Measurements from ENCODE around the gene GPC3. TPM values are rescaled to one million over a fixed set of nuclear protein-coding genes. Genes with fewer than 3 reads are reported as not detected.
"Not testable (repeated sequence)": the region's sequence is repeated elsewhere in the genome, so short reads cannot be mapped to it uniquely, and the experiment has no call there.

The GPC3 gene
- total RNA-seq, 1 experiment from 2014 or later: not detected

DNA sequence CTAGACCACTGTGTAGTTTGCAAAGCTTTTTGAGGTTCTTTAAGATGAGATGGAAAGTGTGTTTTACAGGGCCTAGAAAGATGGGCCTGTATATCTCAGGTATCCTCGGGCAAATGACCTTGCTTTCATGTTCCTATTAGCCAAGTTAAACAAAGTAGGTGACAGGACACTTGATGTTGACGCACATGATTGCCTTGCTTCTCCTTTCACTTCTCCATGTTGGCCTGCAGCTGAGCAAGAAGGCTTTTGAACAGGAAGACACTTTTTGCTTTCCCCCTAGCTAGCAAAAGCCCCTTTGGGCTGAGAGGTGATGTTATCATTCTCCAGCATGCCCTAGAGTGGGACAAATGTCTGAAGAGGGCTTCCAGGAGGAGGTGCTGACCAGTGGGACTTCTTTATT is 202.1 kb downstream of the GPC3 start:
- no peak for DNase-seq (ENCODE audit: low read depth)

DNA sequence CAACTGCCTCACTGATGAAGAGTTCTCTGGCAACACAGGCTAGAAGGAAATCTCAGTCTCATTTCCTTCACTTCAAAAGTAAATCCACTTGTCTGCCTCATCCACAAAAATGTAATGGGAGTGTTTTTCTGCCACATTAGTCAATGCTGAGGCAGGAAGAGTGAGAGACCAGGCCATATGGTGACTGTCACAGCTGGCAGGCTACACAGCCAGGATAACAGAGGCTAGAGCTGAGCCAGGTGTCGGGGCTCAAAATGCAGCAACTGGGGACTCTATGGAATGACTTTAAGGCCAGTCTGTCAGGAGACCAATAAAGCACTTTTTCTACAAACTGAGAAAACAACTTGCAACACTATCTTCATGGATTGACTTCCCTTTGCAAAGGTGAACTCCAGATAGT is 204.2 kb downstream of the GPC3 start:
- DNase-seq (ENCODE audit: low read depth): no peak

DNA sequence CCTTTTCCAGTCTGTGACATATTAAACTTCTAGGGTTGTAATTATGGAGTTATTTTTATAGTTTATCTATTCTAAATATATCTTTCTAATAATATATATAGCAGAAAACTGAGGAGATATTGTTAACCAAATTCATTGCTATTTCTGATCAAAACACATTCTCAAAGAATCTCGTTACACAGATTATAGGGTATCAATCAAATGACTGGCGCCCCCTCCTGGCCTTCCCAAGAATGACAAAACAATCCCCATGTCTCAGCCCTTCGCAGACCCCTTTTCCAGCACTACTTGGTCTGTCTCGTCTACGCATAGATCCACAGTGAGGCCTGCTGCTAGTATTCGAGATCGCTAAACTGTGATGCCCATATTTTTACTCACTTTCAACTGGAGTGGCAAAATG is 209.3 kb downstream of the GPC3 start:
- no peak for DNase-seq (ENCODE audit: low read depth)

DNA sequence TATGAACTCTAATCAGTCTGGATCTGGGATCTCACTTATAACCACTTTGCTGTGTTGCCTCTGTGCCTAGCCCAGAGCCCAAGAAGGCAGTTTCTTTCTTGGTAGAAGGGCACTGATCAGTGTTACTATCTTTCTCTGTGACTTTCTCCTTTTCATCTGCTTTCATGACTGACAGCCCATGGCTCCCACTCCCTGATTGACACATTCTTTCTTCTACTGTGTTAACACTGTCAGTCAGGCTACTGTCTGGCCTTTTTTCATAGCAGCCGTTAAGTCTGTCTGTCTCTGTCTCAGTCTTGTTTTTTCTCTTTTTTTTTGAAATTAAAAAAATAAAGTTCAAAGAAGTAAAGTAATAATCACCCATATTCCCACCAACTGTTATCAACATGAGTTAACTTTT is 210.6 kb downstream of the GPC3 start:
- DNase-seq (ENCODE audit: low read depth): no peak

DNA sequence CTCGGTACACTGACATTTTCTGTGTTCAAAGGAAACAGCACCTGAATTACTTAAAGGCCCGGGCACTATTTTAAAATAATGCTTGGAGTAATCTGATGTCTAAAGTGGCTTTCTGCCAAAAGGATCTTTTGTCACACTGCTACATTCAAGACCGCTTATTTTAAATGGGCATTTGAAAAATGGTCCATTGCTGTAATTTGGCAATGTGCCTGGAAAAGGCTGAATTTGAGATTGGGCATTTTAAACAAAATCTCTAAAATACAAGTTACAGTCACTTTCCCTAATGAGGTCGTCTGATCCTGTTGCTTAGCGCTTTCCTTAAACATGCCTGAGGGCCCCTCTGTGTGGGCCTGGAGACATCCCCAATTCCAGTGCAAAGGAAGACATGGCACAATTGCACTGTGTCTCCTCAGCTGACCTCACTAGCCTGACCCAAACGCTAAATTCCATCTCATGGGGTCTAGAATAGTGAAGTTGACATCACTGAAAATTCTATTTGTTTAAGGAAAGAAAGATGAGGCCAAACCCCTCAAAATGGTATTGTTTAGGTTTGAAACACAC is 214.2 kb downstream of the GPC3 start:
- DNase-seq (ENCODE audit: low read depth): no peak

DNA sequence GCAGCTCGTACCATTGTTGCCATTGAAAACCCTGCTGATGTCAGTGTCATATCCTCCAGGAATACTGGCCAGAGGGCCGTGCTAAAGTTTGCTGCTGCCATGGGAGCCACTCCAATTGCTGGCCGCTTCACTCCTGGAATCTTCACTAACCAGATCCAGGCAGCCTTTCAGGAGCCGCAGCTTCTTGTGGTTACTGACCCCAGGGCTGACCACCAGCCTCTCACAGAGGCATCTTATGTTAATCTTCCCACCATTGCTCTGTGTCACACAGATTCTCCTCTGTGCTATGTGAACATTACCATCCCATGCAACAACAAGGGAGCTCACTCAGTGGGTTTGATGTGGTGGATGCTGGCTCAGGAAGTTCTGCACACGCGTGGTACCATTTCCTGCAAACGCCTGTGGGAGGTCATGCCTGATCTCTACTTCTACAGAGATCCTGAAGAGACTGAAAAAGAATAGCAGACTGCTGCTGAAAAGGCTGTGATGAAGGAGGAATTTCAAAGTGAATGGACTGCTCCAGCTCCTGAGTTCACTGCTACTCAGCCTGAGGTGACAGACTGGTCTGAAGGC is 222.3 kb downstream of the GPC3 start:
- not testable (repeated sequence) for DNase-seq (ENCODE audit: low read depth)

DNA sequence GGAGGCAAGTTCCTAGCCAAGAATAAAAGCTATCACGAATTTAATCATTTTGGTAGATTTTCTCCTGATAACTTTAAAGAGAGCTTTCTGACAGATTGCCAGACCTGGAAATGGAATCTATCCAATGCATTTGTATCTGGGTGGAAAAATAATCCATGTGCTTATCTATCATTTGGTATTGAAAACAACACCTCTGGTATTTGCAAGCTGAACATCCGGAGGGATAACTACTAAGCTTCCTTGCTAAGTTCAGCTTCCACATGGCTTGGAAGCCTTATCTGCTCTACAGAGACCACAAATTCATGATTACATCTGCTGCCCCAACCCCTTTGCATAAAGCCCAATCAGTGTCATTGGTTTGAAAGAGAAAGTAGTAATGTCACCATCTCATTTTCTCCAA is 230.7 kb downstream of the GPC3 start:
- no peak for DNase-seq (ENCODE audit: low read depth)

DNA sequence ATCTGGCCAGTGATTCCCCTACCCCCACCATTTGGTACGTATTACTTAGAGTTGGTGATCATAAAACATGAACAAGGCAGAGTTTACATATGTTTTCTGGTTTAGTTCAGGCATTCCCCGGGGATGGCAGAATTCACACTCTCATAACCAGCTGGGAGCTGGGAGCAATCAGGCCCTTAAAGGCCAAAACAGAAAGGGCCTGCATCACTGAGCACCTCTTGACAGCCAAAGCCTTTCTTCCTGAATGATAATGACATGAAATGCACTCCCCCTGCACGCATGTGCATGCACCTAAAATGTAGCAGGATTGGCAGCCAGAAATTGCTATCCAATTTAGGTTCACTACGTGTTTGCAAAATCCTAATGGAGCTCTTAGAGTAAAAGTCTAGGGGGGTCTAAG is 235.4 kb downstream of the GPC3 start:
- no peak for DNase-seq (ENCODE audit: low read depth)

DNA sequence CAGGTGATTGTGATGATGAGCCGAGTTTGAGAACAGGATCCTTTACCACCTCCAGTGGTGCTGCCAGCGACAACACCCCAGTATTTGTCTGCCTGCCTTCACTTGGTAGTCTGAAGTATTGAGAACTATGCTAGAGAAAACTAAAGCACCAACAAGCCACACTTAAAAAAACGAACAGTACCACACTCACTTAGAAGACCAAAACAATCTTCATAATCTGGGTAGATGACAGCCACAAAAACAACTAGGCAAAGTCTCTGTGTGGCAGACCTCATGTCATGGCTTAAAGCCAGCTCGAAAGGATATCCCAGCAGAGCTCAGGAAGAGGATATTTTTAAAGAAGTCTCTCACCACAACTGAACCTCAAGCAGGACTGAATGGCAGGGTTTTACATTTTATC is 236.0 kb downstream of the GPC3 start:
- no peak for DNase-seq (ENCODE audit: low read depth)

DNA sequence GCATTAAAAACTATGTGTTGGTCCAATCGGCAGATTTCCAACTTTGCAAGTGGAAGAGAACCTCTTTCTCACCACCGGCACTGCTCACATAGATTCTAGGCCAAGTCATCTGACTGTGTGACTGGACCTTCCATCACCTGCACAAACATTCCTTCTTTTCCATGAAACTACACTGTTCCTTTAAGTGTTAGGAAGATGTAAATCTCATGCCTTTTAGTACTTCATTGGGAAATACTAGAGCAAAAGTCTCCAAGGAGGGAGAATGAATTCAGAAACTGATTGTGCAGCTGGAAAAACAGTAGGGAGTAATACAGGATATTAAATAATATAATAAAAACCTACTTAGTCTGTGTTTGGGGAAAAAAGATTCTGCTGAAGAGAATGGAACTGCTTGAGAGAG is 238.2 kb downstream of the GPC3 start:
- DNase-seq (ENCODE audit: low read depth): no peak

DNA sequence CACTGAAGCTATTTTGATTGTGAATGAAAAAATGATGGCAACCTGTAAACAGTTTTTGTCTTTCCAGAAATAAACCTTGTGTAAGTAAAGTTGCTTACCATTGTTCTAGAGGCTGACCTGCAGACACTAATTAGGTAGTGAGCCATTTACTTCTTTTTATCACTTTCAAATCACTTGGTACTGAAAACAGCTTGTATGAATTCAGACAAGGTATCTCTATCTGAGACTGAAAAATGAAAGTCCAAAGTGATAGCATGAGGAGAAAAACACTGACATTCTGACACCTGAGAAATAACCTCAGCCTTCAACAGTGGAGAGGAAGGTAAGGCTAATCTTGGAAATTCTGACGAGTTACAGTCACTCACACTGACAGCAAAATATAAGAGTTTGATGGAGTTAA is 238.8 kb downstream of the GPC3 start:
- no peak for DNase-seq (ENCODE audit: low read depth)

DNA sequence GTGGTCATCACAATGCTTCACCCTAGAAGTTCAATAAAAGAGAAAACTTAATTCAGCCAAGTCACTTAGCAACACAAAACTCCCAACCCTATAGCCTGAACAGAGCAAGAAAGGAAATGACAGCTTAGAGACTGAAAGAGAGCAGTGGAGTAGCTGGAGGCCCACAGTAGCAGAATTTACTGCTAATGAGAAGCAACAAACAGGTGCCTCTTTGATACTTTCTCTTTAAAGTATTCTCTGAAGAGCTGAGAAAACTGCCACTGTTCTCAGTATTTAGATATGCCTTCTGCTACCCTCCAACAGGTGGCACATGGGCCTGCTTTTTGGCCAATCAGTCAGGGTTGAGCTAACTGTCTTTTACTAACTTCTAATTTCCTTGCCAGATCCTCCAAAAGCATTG is 240.0 kb downstream of the GPC3 start:
- DNase-seq (ENCODE audit: low read depth): no peak

DNA sequence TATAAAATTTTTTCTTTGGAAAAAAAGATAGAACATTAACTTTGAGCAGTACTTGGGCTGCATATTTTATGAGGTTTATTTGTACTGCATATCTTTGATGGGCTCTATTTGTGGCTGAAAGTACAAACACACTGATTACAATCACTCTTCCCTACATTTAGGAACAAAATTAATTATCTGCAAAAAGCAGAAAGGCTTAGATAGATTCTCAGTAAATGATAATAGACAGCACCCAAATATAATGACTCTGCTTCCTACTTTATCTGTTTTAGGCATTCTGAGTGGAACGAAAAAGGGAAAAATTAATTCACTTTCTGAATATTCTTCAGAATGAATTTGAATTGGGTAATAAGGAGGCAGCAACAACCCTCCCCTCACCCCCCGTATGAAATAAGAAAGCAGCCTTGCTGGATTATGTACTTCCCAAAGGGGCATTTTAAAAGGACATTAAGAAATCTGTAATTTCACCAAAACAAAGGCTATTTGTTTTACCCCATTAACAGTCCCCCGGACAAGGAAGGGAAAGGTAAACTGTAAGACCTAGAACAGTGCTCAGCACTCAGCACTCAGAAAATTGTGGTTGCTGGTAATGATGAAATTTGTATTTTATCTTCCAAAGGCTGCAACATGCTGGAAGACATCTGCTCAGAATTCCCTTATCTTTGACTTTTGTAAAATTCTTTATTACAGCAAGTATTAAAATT is 242.6 kb downstream of the GPC3 start:
- no peak for DNase-seq (ENCODE audit: low read depth)

DNA sequence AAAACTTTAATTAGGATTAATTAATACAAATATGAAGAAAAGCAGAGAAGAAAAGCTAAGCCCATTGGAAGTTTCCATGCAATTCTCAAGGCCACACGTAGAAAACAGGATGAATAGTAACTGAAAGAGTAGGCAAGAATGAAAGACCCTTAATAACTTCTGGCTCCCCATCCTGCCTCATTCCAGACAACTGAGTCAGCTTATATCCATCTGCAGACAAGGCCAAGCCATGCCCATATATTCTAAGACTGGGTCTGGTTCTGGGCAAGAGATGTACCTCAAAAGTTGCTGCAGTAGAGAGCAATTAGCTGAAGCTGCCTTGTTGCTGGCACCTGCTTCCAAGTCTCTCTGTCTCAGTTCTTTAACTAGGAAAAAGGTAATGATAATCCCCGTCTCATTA is 244.1 kb downstream of the GPC3 start:
- DNase-seq (ENCODE audit: low read depth): peak; percentile 2

DNA sequence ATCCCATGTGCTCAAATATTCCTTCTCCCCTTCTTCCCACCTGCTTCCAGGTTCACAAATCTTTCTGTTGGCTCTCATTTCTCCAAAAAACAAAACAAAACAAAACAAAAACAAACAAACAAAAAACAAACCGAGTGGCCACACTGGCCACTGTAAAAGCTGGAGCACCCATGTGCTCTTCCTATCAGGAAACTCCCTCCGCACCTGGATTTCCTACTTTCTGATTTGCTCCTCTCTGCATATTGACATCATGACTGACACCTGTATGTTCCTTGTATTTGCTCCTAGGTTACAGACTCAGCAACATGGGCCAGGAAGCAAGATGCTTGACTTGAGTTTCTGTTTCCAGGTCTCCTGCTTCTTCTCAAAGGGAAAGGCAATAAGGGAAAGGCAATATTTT is 258.8 kb downstream of the GPC3 start:
- no peak for DNase-seq (ENCODE audit: low read depth)

DNA sequence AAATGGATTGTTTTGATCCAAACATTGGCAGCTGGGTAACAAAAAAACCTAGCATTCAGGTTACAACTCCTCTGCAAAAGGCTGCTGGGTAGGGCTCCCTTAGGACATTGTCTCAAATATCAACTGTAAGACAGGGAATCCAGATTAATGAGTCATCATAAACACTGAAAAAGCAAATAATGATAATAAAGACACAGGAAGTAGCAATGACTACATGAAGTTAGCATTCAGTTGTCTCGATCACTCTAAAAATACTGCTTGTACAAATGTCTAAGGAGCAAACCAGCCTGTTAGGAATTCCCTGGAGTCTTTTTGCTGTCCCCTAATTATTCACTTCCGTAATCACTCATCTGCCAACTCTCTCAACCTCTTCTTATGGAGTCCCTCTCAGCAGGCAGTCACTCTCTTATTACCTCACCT is 259.2 kb downstream of the GPC3 start:
- DNase-seq (ENCODE audit: low read depth): peak; percentile 82

DNA sequence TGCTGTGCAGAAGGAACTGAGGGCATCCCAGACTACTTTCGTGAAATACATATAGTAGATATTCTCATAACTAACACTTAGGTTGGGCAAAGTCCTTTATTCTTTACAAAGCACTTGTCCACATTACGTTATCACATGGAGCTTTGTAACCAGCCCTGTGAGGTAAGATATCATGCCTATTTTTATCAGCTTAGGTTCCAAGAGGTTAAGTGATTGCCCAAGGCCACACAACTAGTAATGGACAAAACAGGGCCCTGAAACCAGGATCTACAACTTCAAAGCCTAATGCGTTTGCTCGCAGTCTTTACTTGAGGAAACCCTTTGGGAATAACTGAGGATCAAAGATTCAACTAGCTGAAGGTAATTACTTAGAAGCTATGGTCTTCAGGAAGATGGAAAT is 261.5 kb downstream of the GPC3 start:
- DNase-seq (ENCODE audit: low read depth): no peak

DNA sequence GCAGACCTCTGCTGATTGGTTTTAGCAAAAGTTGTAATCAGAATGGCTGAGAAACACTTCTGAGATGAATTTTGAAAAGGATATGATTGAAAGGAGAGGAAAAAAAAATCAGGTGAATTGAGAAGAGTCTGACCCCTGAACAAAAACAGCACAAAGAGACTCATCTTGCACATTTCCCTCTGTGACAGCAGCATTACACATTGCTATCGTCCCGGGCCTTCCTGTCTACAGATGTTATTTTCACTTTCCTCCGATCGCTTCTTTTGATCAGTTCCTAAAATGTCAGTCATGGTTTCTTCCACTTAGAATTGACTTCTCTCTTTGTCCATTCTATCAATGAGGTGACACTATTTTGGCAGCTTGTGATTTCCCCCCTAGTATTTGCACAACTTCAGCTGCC is 262.6 kb downstream of the GPC3 start:
- no peak for DNase-seq (ENCODE audit: low read depth)

DNA sequence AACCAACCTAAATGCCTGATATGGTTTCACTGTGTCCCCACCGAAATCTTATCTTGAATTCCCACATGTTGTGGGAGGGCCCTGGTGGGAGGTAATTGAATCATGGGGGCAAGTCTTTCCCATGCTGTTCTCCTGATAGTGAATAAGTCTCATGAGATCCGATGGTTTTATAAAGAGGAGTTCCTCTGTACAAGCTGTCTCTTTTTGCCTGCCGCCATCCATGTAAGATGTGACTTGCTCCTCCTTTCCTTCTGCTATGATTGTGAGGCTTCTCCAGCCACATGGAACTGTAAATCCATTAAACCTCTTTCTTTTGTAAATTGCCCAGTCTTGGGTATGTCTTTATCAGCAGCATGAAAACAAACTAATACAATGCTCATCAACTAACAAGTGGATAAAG is 265.1 kb downstream of the GPC3 start:
- DNase-seq (ENCODE audit: low read depth): not testable (repeated sequence)

DNA sequence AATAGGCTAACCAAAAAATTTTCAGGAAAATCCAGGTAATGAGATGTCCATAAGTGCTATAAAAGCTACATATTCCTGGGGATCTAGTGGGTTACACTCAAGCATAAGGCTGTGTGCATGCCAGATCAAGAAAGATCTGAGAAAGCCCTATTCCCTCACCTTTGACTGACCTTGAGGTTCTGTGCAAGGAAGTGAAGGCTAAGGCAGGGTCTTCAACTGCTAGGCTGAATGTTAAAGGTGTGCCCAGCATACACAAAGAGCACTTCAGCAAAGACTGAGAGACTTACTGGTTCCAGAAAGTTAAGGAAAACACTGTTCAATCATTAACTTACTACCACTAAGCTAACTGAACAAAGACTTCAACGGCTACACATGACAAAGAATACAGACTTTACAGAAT is 269.7 kb downstream of the GPC3 start:
- no peak for DNase-seq (ENCODE audit: low read depth)

DNA sequence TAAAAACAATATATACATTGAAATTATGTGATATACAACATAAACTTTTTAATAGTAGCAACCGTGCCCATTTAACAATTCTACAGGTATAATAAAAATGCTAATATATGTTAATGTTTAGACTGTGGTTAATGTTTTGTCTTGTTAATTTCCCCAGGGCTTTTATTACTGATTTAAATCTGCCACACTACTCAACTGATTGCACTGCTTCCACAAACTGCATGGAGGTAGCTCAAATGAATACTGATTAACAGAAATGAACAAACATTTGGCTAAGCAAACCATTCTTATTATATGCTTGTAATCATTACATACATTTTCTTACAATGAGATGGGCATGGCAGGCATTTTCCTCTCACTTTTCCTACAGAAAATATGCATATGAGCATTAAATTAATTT is 275.9 kb downstream of the GPC3 start:
- no peak for DNase-seq (ENCODE audit: low read depth)

DNA sequence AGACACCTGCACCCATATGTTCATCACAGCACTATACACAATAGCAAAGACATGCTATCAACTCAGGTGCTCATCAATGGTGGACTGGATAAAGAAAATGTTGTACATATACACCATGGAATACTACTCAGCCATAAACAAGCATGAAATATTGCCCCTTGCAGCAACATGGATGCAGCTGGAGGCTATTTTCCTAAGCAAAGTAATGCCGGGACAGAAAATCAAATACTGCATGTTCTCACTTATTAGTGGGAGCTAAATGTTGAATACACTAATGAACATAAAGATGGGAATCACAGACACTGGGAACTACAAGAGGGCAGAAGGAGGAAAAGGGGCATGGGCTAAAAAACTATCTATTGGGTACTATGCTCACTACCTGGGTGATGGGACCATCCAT is 278.5 kb downstream of the GPC3 start:
- DNase-seq (ENCODE audit: low read depth): no peak

DNA sequence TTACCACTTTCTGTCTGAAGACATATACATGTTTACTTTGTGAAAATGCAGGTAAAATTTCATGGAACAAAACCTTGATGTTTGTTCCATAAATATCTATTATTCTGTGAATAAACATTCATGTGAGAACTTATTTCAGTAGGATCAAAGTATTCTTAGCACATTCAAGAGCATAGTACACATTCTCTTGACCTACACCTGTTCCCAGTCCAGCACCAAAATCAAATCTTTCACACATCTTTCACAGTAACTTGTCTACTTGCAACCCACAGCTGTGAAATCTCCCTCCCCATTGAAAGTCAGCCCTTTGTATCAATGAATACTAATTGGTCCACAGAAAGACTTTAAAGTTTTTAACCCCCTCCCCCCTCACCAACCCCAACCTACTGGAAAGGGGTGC is 283.2 kb downstream of the GPC3 start:
- DNase-seq (ENCODE audit: low read depth): no peak
